Astrocyte (in vitro differentiated cells and primary cell): ENCODE measurements around the gene HOXB1. TPM values are rescaled to one million over a fixed set of nuclear protein-coding genes. Genes with fewer than 3 reads are reported as not detected.

Source experiments
- DNase-seq: peaks from one replicate; pipeline ENCODE4 v3.0.0-alpha.2; 2010; ENCODE audit warnings: low read depth
- FAIRE-seq: peaks from 2 replicates; lab custom pipeline; 2011; peaks lifted over from hg19 to GRCh38; lab: Jason Lieb, UNC
- H2AFZ ChIP-seq: 2 replicates; pipeline ENCODE4 v1.6.0; 2012; ENCODE audit warnings: low read depth, low read length, inconsistent platforms
- H3K27ac ChIP-seq: 2 replicates; pipeline ENCODE4 v1.5.1; 2011; ENCODE audit warnings: low read depth, low read length, inconsistent platforms
- H3K27me3 ChIP-seq: 2 replicates; pipeline ENCODE4 v1.6.0; 2011; ENCODE audit warnings: low read length, inconsistent platforms; ENCODE audit not compliant: insufficient read depth
- H3K36me3 ChIP-seq: 2 replicates; pipeline ENCODE4 v1.5.1; 2011; ENCODE audit warnings: low read length, inconsistent platforms; ENCODE audit not compliant: insufficient read depth
- H3K4me1 ChIP-seq: 2 replicates; pipeline ENCODE4 v1.5.1; 2011; ENCODE audit warnings: low read length, inconsistent platforms; ENCODE audit not compliant: insufficient read depth
- H3K4me2 ChIP-seq: 2 replicates; pipeline ENCODE4 v1.6.0; 2012; ENCODE audit warnings: low read length, inconsistent platforms
- H3K4me3 ChIP-seq: 2 replicates; pipeline ENCODE4 v1.5.1; 2011; ENCODE audit warnings: low read depth, mild to moderate bottlenecking, low read length, inconsistent platforms; ENCODE audit not compliant: insufficient read depth
- H3K79me2 ChIP-seq: 2 replicates; pipeline ENCODE4 v1.6.0; 2012; ENCODE audit warnings: mild to moderate bottlenecking, low read length, inconsistent platforms; ENCODE audit not compliant: insufficient read depth
- H3K9ac ChIP-seq: 2 replicates; pipeline ENCODE4 v1.6.0; 2012; ENCODE audit warnings: mild to moderate bottlenecking, low read length, inconsistent platforms
- H3K9me3 ChIP-seq: 2 replicates; pipeline ENCODE4 v1.5.1; 2012; ENCODE audit warnings: low read depth, mild to moderate bottlenecking, low read length, inconsistent platforms; ENCODE audit not compliant: insufficient read depth
- H4K20me1 ChIP-seq: 2 replicates; pipeline ENCODE4 v1.6.0; 2012; ENCODE audit warnings: low read length, inconsistent platforms; ENCODE audit not compliant: insufficient read depth
- H3K27ac Mint-ChIP-seq: one replicate; pipeline ENCODE4 v1.8.0; 2021; ENCODE audit warnings: mild to moderate bottlenecking, mixed read lengths; ENCODE audit not compliant: unreplicated experiment
- H3K27me3 Mint-ChIP-seq: one replicate; pipeline ENCODE4 v1.8.0; 2021; ENCODE audit warnings: low read depth, mixed read lengths; ENCODE audit not compliant: unreplicated experiment
- H3K36me3 Mint-ChIP-seq: one replicate; pipeline ENCODE4 v1.8.0; 2021; ENCODE audit warnings: low read depth, mixed read lengths; ENCODE audit not compliant: unreplicated experiment
- H3K4me1 Mint-ChIP-seq: one replicate; pipeline ENCODE4 v1.8.0; 2021; ENCODE audit warnings: low read depth, mixed read lengths; ENCODE audit not compliant: unreplicated experiment
- H3K4me3 Mint-ChIP-seq: one replicate; pipeline ENCODE4 v1.8.0; 2021; ENCODE audit warnings: mild to moderate bottlenecking, moderate library complexity, mixed read lengths; ENCODE audit not compliant: unreplicated experiment
- H3K9me3 Mint-ChIP-seq: one replicate; pipeline ENCODE4 v1.8.0; 2021; ENCODE audit warnings: mild to moderate bottlenecking, mixed read lengths; ENCODE audit not compliant: unreplicated experiment
- EZH2 ChIP-seq: IDR thresholded peaks from 2 replicates; pipeline ENCODE4 v1.6.1; 2012; ENCODE audit warnings: mild to moderate bottlenecking, low read length, inconsistent platforms; ENCODE audit not compliant: insufficient read depth
- total RNA-seq: library from RNA; stranded (reverse); gene quantifications from 2 replicates; pipeline ENCODE4 v1.2.1, GENCODE V29; 2021
- TF ChIP-seq, protein P1 (sequence below): IDR thresholded peaks from 2 replicates; pipeline ENCODE4 v1.5.1; 2011; ENCODE audit warnings: low read depth, mild to moderate bottlenecking, inconsistent platforms, low read length, moderate library complexity; ENCODE audit not compliant: insufficient read depth

HOXB1 gene
- total RNA-seq, 1 donor from 2014 or later, result not detected

DNA sequence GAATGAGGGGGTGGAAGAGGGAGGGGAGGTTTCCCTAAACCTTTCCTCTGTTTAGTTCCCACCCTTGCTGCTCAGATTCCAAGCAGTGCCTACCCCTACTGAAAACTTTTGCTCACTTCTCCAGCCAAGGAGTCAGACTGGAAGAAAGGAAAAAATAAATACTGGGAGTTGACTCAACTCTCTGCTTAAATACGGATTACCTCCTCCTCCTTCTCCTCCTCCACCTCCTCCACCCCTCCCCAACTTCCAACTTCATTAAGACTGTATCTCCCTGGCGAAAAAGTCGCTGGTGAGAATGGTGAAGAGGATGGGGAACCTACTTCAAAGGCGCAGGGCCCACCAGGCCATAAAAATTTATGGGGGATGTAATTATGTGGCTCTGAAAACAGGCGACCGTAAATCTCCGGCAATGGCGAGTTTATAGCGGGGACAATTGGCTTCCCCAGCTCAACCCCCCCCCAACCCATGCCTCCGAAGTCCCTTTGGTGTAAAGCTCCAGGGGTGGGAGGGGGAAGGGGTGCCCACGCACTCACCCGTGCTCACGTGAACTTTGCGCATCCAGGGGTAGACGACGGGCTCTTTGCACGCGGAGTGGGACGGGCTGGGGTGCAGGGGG, 46.6 kb upstream of the HOXB1 start:
- H3K36me3 ChIP-seq, result no peaks in the 10 kb centered on the region
- H4K20me1 ChIP-seq, result peaks cover 4% of the 10 kb centered on the region
- peak overlapping the region; percentile 80 for H3K4me2 ChIP-seq
- peaks cover 13% of the 10 kb centered on the region for H3K4me1 ChIP-seq
- Mint-ChIP-seq H3K27me3 (peaks cover 64% of the 10 kb centered on the region), H3K4me1 (no peaks in the 10 kb centered on the region), H3K4me3 (no peak overlapping the region), H3K27ac (no peak overlapping the region), H3K9me3 (peaks cover 28% of the 10 kb centered on the region), H3K36me3 (peaks cover 3% of the 10 kb centered on the region)
- H3K27me3 ChIP-seq, result peaks cover 88% of the 10 kb centered on the region
- FAIRE-seq (no peak), DNase-seq (no peak)
- peak overlapping the region; percentile 58 for H3K4me3 ChIP-seq
- H3K79me2 ChIP-seq, result peaks cover 75% of the 10 kb centered on the region
- no peaks in the 10 kb centered on the region for H3K9me3 ChIP-seq
- H2AFZ ChIP-seq, result no peak overlapping the region
- peak; percentile 65 for TF ChIP-seq EZH2
- TF ChIP-seq, protein P1, sequence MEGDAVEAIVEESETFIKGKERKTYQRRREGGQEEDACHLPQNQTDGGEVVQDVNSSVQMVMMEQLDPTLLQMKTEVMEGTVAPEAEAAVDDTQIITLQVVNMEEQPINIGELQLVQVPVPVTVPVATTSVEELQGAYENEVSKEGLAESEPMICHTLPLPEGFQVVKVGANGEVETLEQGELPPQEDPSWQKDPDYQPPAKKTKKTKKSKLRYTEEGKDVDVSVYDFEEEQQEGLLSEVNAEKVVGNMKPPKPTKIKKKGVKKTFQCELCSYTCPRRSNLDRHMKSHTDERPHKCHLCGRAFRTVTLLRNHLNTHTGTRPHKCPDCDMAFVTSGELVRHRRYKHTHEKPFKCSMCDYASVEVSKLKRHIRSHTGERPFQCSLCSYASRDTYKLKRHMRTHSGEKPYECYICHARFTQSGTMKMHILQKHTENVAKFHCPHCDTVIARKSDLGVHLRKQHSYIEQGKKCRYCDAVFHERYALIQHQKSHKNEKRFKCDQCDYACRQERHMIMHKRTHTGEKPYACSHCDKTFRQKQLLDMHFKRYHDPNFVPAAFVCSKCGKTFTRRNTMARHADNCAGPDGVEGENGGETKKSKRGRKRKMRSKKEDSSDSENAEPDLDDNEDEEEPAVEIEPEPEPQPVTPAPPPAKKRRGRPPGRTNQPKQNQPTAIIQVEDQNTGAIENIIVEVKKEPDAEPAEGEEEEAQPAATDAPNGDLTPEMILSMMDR, result no peak
- H3K27ac ChIP-seq, result peak overlapping the region; percentile 77
- peak overlapping the region; percentile 81 for H3K9ac ChIP-seq

DNA sequence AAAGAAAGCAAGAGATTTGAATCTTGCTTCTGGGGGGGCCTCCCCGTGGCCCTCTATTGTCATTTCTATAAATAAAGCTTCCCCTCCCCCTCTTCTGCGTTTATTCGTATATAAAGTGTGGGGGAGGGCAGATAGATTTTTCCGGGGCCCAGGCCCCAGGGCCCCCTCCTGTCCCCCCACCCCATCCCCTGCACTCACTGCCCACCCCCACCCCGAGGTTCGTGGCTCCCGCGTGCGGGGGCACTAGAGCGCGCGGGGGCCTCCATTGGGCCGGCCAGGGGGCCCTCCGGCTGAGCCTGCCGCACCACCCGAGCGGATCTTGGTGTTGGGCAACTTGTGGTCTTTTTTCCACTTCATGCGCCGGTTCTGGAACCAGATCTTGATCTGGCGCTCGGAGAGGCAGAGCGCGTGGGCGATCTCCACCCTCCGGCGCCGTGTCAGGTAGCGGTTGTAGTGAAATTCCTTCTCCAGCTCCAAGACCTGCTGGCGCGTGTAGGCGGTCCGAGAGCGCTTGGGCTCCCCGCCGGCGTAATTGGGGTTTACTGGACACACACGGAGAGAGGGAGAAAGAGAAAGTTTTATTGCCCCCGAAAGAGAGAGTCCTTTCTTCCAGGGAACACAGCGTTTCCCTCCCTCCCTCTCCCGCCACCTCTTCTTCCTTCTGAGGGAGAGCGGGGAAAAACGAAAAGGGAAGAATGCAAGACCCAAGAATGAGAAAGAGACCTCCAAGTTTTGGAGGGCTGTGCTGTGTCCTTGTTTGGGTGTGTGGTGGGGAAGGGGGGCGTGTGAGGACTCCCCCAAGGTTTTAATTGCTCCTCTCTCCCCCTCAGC, 45.9 kb upstream of the HOXB1 start:
- H3K9ac ChIP-seq, result peak overlapping the region; percentile 81
- DNase-seq (peak; percentile 87), FAIRE-seq (no peak)

More for the DNA sequence above, 45.9 kb upstream of the HOXB1 start:
- Mint-ChIP-seq H3K27ac (no peak overlapping the region), H3K4me1 (no peaks in the 10 kb centered on the region), H3K4me3 (no peak overlapping the region), H3K9me3 (peaks cover 25% of the 10 kb centered on the region), H3K27me3 (peaks cover 58% of the 10 kb centered on the region), H3K36me3 (peaks cover 3% of the 10 kb centered on the region)
- Histone ChIP-seq H3K4me1 (peaks cover 17% of the 10 kb centered on the region), H2AFZ (no peak overlapping the region), H3K27me3 (peaks cover 89% of the 10 kb centered on the region), H3K79me2 (peaks cover 80% of the 10 kb centered on the region), H4K20me1 (peaks cover 4% of the 10 kb centered on the region), H3K27ac (peak overlapping the region; percentile 77), H3K9me3 (no peaks in the 10 kb centered on the region), H3K4me3 (peak overlapping the region; percentile 58), H3K4me2 (peak overlapping the region; percentile 80), H3K36me3 (no peaks in the 10 kb centered on the region)
- TF ChIP-seq, protein P1, result no peak
- TF ChIP-seq EZH2, result peak; percentile 30
